KG1 (cell line): Measurements from ENCODE around the gene ELK1.
"Not testable (repeated sequence)": the region's sequence is repeated elsewhere in the genome, so short reads cannot be mapped to it uniquely, and the experiment has no call there.

Source experiments
- DNase-seq: peaks from one replicate; lab custom pipeline; 2025; lab: John Stamatoyannopoulos, UW

The ELK1 gene

DNA sequence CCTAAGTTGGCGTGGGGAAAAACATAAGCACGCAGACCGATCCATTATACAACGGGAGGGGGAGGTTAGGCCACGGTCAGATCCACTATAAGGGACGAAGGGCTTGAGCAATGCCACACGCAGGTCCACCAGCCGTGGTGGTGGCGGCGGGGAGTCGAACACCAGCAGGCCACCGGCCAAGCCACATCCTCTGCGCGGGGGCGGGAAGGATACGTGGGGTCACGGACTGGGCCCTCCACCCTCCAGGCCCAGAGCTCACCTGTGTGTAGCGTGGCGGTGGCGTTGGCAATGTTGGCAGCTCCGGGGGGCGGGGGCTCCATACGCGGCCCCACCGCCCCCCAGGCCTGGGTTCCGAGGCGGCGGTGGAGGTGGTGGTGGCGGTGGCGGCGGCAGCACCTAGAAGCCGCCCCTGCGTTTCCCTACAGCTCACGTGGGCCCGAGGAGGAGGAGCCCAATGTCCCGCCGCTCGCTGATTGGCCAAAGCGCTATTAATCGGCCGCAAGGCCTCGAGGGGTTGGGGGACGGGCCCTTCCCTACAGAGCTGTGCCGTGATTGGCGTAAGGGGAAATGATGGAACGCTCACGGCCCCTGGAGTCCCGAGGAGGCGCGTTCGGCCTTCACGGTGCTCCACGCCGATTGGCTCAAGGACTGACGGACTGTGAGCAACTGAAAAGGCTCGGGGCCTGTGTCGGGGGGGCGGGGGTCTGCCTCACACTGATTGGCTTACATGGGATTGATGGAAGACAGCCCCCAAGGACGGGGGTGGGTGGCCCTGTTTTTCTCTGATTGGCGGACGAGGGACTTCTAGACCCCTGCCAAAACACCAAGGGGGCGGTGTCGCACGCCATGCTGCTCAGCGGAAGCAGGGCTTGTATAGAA, at the start of gene ELK1:
Gene ELK1, minus strand, starts transcription at position 400 of the 879 bp plus-strand sequence. CDS start 9,122 bp downstream, outside the sequence.
- DNase-seq, result peak; percentile 79

DNA sequence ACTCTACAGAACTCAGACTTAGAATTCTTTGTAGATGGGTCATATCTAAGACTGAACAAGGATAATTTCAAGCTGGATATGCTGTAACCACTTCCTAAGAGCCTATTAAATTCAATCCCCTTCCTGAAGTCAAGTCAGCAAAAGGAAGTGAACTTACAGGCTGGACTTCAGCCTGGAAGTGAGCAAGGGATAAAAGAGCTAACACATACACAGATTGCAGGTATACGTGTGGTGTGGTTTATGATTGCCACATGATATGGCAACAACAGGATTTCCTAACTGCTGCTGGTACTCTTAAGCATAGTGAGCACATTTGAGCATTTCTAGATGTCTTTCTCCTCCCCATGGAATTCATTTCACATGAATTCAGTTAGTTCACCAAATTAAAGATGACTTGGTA, 46.8 kb upstream of the ELK1 start:
- no peak for DNase-seq

DNA sequence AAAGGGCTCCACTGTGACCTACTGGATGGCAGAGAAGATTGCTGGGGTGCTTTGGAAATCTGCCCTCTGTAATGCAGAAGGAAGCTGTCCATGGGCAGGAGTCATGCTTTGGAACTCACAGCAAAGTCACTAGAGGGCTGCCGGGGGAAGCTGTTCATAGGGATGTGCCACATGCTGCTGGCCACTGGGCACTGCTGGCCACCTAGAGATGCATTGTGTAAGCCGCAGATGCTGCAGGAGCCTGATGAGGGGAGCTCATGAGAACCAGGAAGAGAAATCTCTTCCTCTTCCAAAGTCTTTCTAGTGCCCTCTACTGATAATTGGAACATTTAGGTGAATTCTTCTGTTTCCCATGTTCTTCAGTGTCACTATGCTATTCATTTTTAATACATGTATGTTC, 39.8 kb upstream of the ELK1 start:
- no peak for DNase-seq

- DNase-seq, result no peak
Observed at GRCh38 chrX:47687263-47687662, 36.9 kb upstream of the ELK1 start.

- DNase-seq, result no peak
Observed at GRCh38 chrX:47683829-47684205, 33.5 kb upstream of the ELK1 start.

GRCh38 chrX:47683184-47683828, 32.9 kb upstream of the ELK1 start:
- no peak for DNase-seq

DNA sequence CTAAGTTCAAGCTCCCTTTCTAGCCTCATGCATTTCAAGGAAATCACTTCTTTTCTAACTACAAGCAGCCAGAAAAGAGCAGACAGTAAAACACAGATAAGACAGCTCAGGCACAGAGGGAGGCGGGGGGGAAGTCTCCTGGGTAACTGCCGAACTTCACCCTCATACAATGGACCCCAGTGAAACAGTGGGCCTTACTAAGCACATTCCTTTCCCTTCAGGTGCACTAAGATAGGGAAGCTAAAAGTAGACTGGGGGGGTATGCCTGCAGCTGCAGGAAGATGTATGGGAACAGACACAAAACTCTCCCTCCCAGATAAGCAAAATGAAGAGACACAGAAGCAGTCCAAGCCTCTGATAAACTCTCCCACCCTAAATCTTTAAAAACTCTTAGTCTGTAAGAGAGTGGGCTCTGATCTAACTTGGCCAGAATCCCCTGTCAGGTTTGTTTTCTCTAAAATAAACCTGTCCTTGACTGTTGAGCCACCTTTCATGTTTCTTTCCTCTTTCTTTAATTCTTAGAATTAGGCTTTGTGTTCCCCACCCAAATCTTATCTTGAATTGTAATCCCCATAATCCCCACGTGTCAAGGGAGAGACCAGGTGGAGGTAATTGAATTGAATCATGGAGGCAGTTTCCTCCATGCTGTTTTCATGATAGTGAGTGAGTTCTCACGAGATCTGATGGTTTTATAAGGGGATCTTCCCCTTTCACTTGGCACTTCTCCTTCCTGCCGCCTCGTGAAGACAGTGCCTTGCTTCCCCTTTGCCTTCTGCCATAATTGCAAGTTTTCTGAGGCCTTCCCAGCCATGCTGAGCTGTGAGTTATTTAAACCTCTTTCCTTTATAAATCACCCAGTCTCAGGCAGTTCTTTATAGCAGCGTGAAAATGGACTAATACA, 25.8 kb upstream of the ELK1 start:
- DNase-seq, result not testable (repeated sequence)

DNA sequence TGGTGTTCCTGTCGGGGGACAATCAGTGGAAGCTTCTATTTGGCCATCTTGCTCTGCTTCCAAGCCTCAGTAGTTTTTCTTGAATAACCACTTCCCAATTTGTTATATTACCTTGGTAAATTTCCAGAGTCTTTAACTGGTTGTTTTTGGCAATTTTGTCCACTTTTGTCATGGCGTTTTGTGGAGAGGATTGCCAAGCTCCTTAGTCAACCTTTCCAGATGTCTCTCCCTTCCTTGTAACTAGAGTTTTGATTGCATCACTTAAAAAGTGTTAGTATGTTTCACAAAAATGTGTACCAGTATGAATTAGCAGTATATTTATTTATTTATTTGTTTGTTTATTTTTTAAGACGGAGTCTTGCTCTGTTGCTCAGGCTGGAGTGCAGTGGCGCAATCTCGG, 24.4 kb upstream of the ELK1 start:
- DNase-seq, result no peak

GRCh38 chrX:47665797-47666196, 15.4 kb upstream of the ELK1 start:
- DNase-seq, result not testable (repeated sequence)

DNA sequence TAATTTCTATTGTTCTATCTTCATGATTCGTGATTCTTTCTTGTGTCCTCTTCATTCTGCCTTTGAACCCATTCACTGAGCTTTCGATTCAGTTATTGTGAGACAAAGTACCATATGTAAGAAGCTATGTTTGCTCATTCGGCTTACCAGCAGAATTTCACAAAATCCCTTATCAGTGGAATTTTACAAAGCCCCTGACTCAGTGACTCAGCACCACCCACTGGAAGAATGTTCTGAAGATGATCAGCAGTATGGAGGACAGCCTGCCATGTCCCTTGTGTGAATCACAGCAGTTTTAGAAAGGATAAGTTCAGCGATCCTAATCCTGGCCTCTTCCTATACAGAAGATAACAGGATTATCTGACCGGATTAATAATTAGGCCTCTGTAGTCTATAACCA, 14.4 kb upstream of the ELK1 start:
- no peak for DNase-seq

- no peak for DNase-seq
Observed at GRCh38 chrX:47662144-47662657, 11.8 kb upstream of the ELK1 start.

GRCh38 chrX:47661539-47661938, 11.2 kb upstream of the ELK1 start:
- DNase-seq, result no peak

- DNase-seq, result no peak
Observed at GRCh38 chrX:47659421-47659726, 9.0 kb upstream of the ELK1 start.

GRCh38 chrX:47658684-47659420, 8.5 kb upstream of the ELK1 start, which contains the start of gene UXT:
Gene UXT, minus strand, starts transcription at chrX:47659180. Its CDS starts 253 bp downstream, at chrX:47658927.
- DNase-seq, result peak; percentile 64

- no peak for DNase-seq
Observed at GRCh38 chrX:47658301-47658683, 7.9 kb upstream of the ELK1 start.

DNA sequence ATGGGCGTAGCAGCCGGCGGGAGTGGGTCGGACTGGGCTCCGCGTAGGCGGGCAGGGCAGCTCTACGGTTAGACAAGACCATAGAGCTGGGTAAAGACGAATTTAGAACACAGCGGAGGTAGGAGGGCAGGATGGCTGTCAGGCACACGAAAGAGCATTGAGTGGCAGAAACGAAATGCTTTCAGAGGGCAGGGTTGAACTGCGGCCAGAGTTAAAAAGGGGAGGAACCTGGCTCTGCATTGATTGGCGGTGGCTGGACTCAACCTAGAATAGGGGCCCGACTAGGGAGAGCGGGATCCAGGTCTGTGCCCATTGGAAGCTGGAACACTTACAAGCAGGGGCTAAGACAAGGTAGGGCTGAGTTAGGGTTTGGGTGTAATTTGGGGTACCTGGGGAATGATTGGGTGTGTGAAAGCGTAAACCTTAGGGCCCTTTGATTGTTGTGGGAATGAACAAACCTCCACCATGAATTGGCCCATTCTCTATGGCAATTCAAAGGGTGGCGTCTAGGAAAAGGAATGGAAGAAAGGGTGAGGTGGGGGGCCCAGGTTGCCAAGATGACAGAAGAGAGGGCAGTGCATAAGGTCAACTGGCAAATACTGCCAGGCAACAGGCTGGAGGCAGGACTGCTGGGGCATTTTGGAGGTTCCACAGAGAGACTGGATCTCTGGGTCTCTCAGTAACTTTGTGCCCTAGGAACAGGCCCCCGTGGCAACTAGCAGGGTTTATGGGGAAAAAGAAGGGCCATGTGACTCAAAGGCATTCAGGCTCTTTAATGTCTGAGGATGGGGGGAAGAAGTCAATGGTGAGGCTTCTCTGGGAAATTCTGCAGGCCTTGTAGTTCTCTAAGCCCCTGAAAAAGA, 911 bp upstream of the ELK1 start:
- DNase-seq, result no peak

- DNase-seq, result no peak
Observed at GRCh38 chrX:47649781-47650163, 591 bp downstream of the ELK1 start.

GRCh38 chrX:47649271-47649670, 1.1 kb downstream of the ELK1 start:
- DNase-seq, result no peak

DNA sequence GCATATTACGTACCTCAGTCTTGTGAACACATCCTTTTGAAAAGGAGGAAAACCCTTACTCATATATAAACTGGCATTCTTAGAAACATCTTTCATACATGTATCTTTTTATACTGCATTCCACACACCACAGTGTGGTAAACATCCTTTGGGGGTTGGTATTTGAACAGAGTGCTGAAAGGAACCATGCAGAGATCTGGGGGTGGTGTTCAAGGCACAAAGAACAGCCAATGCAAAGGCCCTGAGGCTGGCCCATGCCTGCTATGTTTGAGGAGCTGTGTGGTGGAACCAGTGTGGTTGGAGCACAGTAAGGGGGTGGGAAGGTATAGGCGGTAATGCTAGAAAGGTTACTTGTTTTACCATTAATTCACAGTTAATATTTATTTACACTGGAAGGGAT, 2.0 kb downstream of the ELK1 start:
- no peak for DNase-seq

DNA sequence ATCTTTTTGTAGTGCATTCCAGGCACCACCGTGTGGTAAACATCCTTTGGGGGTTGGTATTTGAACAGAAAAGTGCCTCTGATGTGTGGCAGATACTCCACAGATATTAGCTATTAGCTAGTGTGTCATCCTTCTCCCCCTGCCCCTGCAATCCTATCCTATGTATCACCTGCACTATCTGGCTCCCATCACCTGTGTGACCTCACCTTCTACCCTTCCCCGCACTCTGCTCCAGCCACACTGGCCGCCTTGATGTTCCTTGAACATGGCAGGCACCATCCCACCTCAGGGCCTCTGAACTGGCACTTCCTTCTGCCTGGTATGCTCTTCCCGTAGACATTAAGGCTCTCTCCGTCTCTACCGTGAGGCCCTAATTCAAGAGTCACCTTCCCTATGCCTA, 3.7 kb downstream of the ELK1 start:
- DNase-seq, result no peak

GRCh38 chrX:47645530-47645929, 4.8 kb downstream of the ELK1 start:
- DNase-seq, result no peak
